Measurements from ENCODE around the gene CFTR.
A peak's percentile ranks its signal among the peaks of the same experiment; 100 is the strongest.
"Not testable (repeated sequence)": the region's sequence is repeated elsewhere in the genome, so short reads cannot be mapped to it uniquely, and the experiment has no call there.

CFTR gene

DNA sequence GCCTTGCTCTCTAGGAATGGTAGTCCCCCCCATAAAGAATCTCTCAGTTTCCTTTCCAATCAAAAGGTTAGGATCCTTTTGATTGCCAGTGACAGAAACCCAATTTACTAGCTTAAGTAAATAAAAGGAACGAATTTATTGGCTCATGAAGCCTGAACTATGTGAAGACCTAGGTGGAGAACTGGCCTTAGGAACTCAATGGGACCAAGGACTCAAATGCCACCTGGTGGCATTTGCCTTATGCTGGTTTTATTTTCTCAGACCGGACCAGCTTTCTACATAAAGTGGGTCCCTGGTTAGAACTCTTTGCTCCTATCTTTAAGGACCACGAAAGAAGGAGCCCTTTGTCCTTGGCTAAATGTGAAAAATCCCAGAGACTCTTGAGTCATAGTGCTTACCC is 25.4 kb downstream of the CFTR start:
- no peaks in the 10 kb centered on the region for H3K9me3 ChIP-seq (ENCODE audit: control insufficient read depth, insufficient read depth, low read depth, low read length)
- H3K4me3 ChIP-seq (ENCODE audit: low read depth, low read length) = no peak overlapping the region
- ChIA-PET CTCF (no interaction called here), POLR2A (no interaction called here)
- TF ChIP-seq ZNF555 (tag by site-specific recombination; conservative IDR thresholded peaks at IDR 0.05) = no peak
- TF ChIP-seq ZNF510 (tag by site-specific recombination; IDR thresholded peaks at IDR 0.05; ENCODE audit: insufficient replicate concordance) = no peak
- no peak for TF ChIP-seq ZNF335 (tag by site-specific recombination; conservative IDR thresholded peaks at IDR 0.05)
- TF ChIP-seq ZNF658 (tag by site-specific recombination; IDR thresholded peaks at IDR 0.05) = no peak
- H3K4me1 ChIP-seq (ENCODE audit: control insufficient read depth, insufficient read depth, low read length) = no peaks in the 10 kb centered on the region
- no peak overlapping the region for H3K27ac ChIP-seq (ENCODE audit: extremely low read depth, low read depth, low read length)
- no peaks in the 10 kb centered on the region for H3K36me3 ChIP-seq (ENCODE audit: control insufficient read depth in 2 of 2, insufficient read depth in 1 of 2, low read length in 2 of 2)

DNA sequence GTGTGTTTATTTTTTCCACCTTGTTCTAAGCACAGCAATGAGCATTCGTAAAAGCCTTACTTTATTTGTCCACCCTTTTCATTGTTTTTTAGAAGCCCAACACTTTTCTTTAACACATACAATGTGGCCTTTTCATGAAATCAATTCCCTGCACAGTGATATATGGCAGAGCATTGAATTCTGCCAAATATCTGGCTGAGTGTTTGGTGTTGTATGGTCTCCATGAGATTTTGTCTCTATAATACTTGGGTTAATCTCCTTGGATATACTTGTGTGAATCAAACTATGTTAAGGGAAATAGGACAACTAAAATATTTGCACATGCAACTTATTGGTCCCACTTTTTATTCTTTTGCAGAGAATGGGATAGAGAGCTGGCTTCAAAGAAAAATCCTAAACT is 28.9 kb downstream of the CFTR start:
- Histone ChIP-seq H3K4me1 (ENCODE audit: control insufficient read depth, insufficient read depth, low read length) (no peaks in the 10 kb centered on the region), H3K36me3 (ENCODE audit: control insufficient read depth in 2 of 2, insufficient read depth in 1 of 2, low read length in 2 of 2) (no peaks in the 10 kb centered on the region), H3K4me3 (ENCODE audit: low read depth, low read length) (no peak overlapping the region), H3K9me3 (ENCODE audit: control insufficient read depth, insufficient read depth, low read depth, low read length) (no peaks in the 10 kb centered on the region), H3K27ac (ENCODE audit: extremely low read depth, low read depth, low read length) (no peak overlapping the region)
- ChIA-PET CTCF (no interaction called here), POLR2A (no interaction called here)
- TF ChIP-seq ZNF530 (tag by site-specific recombination; IDR thresholded peaks at IDR 0.05; ENCODE audit: low read depth) (no peak), ZNF501 (tag by site-specific recombination; IDR thresholded peaks at IDR 0.05) (no peak), ZNF670 (tag by site-specific recombination; IDR thresholded peaks at IDR 0.05; ENCODE audit: low read depth) (no peak), ZNF211 (tag by site-specific recombination; IDR thresholded peaks at IDR 0.05; ENCODE audit: low read depth) (0 out of 2 replicates have a peak, but pooled peaks have one; percentile 27)
- TF ChIP-seq, protein P1, sequence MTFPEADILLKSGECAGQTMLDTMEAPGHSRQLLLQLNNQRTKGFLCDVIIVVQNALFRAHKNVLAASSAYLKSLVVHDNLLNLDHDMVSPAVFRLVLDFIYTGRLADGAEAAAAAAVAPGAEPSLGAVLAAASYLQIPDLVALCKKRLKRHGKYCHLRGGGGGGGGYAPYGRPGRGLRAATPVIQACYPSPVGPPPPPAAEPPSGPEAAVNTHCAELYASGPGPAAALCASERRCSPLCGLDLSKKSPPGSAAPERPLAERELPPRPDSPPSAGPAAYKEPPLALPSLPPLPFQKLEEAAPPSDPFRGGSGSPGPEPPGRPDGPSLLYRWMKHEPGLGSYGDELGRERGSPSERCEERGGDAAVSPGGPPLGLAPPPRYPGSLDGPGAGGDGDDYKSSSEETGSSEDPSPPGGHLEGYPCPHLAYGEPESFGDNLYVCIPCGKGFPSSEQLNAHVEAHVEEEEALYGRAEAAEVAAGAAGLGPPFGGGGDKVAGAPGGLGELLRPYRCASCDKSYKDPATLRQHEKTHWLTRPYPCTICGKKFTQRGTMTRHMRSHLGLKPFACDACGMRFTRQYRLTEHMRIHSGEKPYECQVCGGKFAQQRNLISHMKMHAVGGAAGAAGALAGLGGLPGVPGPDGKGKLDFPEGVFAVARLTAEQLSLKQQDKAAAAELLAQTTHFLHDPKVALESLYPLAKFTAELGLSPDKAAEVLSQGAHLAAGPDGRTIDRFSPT (tag by site-specific recombination; IDR thresholded peaks at IDR 0.05) = no peak
- TF ChIP-seq, protein P2, sequence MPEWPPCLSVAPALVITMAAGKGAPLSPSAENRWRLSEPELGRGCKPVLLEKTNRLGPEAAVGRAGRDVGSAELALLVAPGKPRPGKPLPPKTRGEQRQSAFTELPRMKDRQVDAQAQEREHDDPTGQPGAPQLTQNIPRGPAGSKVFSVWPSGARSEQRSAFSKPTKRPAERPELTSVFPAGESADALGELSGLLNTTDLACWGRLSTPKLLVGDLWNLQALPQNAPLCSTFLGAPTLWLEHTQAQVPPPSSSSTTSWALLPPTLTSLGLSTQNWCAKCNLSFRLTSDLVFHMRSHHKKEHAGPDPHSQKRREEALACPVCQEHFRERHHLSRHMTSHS (tag by site-specific recombination; IDR thresholded peaks at IDR 0.05) = no peak

DNA sequence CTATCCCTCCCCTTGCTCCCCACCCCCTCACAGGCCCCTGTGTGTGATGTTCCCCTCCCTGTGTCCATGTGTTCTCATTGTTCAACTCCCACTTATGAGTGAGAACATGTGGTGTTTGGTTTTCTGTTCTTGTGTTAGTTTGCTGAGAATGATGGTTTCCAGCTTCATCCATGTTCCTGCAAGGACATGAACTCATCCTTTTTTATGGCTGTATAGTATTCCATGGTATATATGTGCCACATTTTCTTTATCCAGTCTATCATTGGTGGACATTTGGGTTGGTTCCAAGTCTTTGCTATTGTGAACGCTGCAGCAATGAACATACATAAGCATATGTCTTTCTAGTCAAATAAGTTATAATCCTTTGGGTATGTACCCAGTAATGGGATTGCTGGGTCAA is 37.4 kb downstream of the CFTR start:
- H3K27ac ChIP-seq (ENCODE audit: extremely low read depth, low read depth, low read length); POLR2A ChIA-PET; H3K9me3 ChIP-seq (ENCODE audit: control insufficient read depth, insufficient read depth, low read depth, low read length); H3K36me3 ChIP-seq (ENCODE audit: control insufficient read depth in 2 of 2, insufficient read depth in 1 of 2, low read length in 2 of 2); CTCF ChIA-PET; H3K4me1 ChIP-seq (ENCODE audit: control insufficient read depth, insufficient read depth, low read length); H3K4me3 ChIP-seq (ENCODE audit: low read depth, low read length): not testable (repeated sequence)
- peak; percentile 87 for TF ChIP-seq ZNF146 (tag by site-specific recombination; IDR thresholded peaks at IDR 0.05)

DNA sequence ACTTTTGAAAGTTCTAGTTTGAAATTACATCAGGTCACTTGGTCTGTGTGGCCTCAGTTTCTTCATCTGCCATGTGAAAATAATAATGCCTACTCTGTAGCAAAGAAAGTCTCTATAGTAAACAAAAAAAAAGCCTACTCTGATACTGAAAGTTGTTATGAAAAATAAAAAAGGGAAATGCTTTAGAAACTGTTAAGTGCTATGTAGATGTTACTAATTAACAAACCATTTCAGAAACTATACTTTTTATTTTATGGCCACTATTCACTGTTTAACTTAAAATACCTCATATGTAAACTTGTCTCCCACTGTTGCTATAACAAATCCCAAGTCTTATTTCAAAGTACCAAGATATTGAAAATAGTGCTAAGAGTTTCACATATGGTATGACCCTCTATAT is 50.6 kb downstream of the CFTR start:
- H3K27ac ChIP-seq (ENCODE audit: extremely low read depth, low read depth, low read length) = no peak overlapping the region
- ChIA-PET POLR2A (no interaction called here), CTCF (no interaction called here)
- no peak overlapping the region for H3K4me3 ChIP-seq (ENCODE audit: low read depth, low read length)
- H3K4me1 ChIP-seq (ENCODE audit: control insufficient read depth, insufficient read depth, low read length) = no peaks in the 10 kb centered on the region
- no peaks in the 10 kb centered on the region for H3K9me3 ChIP-seq (ENCODE audit: control insufficient read depth, insufficient read depth, low read depth, low read length)
- H3K36me3 ChIP-seq (ENCODE audit: control insufficient read depth in 2 of 2, insufficient read depth in 1 of 2, low read length in 2 of 2) = no peaks in the 10 kb centered on the region
- TF ChIP-seq ZNF248 (tag by site-specific recombination; IDR thresholded peaks at IDR 0.05) (no peak), ZNF426 (tag by site-specific recombination; IDR thresholded peaks at IDR 0.05) (no peak), ZNF335 (tag by site-specific recombination; conservative IDR thresholded peaks at IDR 0.05) (no peak), SCRT2 (tag by site-specific recombination; IDR thresholded peaks at IDR 0.05) (no peak)
